PFSK-1 (cell line): ENCODE data around the gene SETD2.

ENCODE experiments used
- FOXP2 ChIP-seq: optimal IDR thresholded peaks from 2 replicates; pipeline ENCODE3; 2011; ENCODE audit warnings: borderline replicate concordance, control low read depth, inconsistent platforms; ENCODE audit not compliant: insufficient read depth; ENCODE audit errors: extremely low read length, extremely low read depth
- POLR2AphosphoS5 ChIP-seq: IDR thresholded peaks from 2 replicates; pipeline ENCODE4 v1.6.1; 2012; ENCODE audit warnings: low read depth, mild to moderate bottlenecking, control low read depth, low read length, moderate library complexity
- SIN3A ChIP-seq: IDR thresholded peaks from 2 replicates; pipeline ENCODE4 v1.6.1; 2012; ENCODE audit warnings: mild to moderate bottlenecking, low read length, moderate library complexity, borderline replicate concordance; ENCODE audit not compliant: insufficient read depth
- TAF1 ChIP-seq: IDR thresholded peaks from 2 replicates; pipeline ENCODE4 v1.6.1; 2012; ENCODE audit warnings: low read length, control low read depth, borderline replicate concordance; ENCODE audit not compliant: insufficient read depth
- TF ChIP-seq, protein P1 (sequence below), 2 experiments: IDR thresholded peaks; 2 replicates each; pipeline versions ENCODE4 v1.6.1 to v1.8.0; 2011 to 2012; ENCODE audit warnings: low read depth in 2 of 2, low read length in 2 of 2, control low read depth in 1 of 2, inconsistent platforms in 1 of 2, mild to moderate bottlenecking in 1 of 2, moderate library complexity in 1 of 2; ENCODE audit not compliant: insufficient read depth in 1 of 2

Gene SETD2

DNA sequence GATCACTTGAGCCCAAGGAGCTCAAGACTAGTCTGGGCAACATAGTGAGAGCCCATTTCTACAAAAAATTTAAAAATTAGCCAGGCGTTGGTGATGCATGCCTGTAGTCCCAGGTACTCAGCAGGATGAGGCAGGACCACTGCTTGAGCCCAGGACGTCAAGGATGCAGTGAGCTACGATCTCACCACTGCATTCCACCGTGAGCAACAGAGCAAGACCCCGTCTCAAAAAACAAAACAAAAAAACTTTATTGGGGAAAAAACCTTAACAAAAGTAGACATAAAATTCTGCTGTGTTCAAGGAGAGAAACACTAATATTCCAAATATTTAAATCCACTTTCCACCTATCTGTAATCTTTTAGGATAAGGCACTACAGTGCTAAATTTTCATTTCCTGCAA is 20.8 kb downstream of the SETD2 start:
- TF ChIP-seq, protein P1, sequence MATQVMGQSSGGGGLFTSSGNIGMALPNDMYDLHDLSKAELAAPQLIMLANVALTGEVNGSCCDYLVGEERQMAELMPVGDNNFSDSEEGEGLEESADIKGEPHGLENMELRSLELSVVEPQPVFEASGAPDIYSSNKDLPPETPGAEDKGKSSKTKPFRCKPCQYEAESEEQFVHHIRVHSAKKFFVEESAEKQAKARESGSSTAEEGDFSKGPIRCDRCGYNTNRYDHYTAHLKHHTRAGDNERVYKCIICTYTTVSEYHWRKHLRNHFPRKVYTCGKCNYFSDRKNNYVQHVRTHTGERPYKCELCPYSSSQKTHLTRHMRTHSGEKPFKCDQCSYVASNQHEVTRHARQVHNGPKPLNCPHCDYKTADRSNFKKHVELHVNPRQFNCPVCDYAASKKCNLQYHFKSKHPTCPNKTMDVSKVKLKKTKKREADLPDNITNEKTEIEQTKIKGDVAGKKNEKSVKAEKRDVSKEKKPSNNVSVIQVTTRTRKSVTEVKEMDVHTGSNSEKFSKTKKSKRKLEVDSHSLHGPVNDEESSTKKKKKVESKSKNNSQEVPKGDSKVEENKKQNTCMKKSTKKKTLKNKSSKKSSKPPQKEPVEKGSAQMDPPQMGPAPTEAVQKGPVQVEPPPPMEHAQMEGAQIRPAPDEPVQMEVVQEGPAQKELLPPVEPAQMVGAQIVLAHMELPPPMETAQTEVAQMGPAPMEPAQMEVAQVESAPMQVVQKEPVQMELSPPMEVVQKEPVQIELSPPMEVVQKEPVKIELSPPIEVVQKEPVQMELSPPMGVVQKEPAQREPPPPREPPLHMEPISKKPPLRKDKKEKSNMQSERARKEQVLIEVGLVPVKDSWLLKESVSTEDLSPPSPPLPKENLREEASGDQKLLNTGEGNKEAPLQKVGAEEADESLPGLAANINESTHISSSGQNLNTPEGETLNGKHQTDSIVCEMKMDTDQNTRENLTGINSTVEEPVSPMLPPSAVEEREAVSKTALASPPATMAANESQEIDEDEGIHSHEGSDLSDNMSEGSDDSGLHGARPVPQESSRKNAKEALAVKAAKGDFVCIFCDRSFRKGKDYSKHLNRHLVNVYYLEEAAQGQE (IDR thresholded peaks at IDR 0.05; ENCODE audit: insufficient read depth in 1 of 2, low read depth in 2 of 2, low read length in 2 of 2), result no peak
- no peak for TF ChIP-seq SIN3A
- no peak for TF ChIP-seq TAF1
- TF ChIP-seq POLR2AphosphoS5, result no peak
- no peak for TF ChIP-seq FOXP2

DNA sequence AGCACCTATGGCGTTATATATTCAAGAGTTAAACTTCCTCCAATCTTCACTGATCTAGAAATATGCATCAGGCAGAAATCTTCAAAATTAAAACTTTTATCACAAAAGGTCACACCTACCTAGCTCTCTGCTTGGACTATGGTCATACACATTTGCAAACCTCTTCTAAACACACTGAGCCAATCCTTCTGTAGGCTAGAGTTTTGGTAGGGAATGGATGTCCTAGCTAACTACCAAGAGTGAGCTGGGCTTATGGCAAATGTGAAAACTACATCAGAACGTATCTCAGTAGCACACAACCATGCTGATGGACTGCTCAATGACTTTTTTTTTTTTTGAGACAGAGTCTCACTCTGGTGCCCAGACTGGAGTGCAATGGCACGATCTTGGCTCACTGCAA is 29.6 kb downstream of the SETD2 start:
- TF ChIP-seq, protein P1 (IDR thresholded peaks at IDR 0.05; ENCODE audit: insufficient read depth in 1 of 2, low read depth in 2 of 2, low read length in 2 of 2), result no peak
- TF ChIP-seq TAF1 (no peak), POLR2AphosphoS5 (no peak), SIN3A (no peak), FOXP2 (no peak)

DNA sequence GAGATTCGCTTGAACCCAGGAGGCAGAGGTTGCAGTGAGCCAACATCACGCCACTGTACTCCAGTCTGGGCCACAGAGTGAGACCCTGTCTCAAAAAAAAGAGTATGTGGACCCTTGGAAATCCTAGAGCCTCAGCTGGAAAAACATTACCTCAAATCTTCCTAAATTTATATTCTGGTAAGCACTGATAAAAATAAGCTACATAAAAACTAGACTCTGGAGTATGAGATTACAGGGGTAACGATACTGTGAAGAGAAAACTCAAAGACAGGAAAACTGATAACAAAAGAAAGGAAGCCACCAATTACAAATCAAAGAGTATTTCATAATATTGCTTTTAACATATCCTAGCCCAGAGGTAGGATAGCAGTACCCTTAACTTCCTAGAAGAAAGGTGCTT is 30.3 kb downstream of the SETD2 start:
- TF ChIP-seq SIN3A (no peak), POLR2AphosphoS5 (no peak), TAF1 (no peak), FOXP2 (no peak)
- TF ChIP-seq, protein P1 (IDR thresholded peaks at IDR 0.05; ENCODE audit: insufficient read depth in 1 of 2, low read depth in 2 of 2, low read length in 2 of 2), result no peak

DNA sequence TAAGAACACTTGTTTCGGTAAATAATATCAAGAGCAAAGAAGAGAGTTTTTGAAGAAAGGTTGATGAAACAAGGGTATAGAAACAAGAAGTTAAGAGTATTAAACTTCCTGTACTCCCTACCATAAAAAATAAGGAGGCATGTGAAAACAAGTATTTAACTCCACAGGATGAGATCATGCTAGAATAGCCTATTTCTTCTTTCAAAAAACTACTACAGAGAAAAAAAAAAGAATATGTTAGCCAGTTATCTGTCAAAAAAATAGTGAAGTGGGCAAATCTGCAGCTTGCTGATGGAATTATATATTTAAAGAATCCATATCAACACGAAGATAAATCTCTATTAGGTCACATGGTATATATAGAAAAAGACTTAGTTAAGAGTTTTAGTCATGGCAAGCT is 33.4 kb downstream of the SETD2 start:
- TF ChIP-seq, protein P1 (IDR thresholded peaks at IDR 0.05; ENCODE audit: insufficient read depth in 1 of 2, low read depth in 2 of 2, low read length in 2 of 2), result no peak
- TF ChIP-seq TAF1 (no peak), POLR2AphosphoS5 (no peak), FOXP2 (no peak), SIN3A (no peak)

DNA sequence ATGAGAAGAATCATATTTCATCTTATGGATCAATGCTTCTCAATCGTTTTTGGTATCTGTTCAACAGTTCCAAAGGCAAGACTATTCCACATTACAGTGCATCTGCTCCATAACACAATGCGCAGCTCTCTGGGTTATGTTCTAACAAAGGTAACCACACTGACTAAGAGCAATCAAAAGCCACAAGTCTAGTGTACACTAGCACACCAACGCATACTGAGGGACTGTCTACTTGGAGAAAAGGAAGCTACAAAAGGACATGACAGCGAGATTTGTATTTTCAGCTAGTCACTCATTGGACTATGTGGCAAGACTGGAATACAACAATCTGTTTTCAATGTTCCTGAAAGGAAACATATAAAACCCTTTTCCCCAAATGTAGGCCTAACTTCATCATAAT is 35.8 kb downstream of the SETD2 start:
- TF ChIP-seq, protein P1 (IDR thresholded peaks at IDR 0.05; ENCODE audit: insufficient read depth in 1 of 2, low read depth in 2 of 2, low read length in 2 of 2), result no peak
- TF ChIP-seq FOXP2, result no peak
- TF ChIP-seq POLR2AphosphoS5, result no peak
- TF ChIP-seq TAF1, result no peak
- TF ChIP-seq SIN3A, result no peak
